Measurements from ENCODE around the gene METRNL.

- peak; percentile 60 for TF ChIP-seq CTCF (conservative IDR thresholded peaks at IDR 0.05; ENCODE audit: low read length)
- no peak for TF ChIP-seq EZH2phosphoT487 (IDR thresholded peaks at IDR 0.05; ENCODE audit: borderline replicate concordance, low read depth, low read length)
Measured at GRCh38 chr17:83076938-83077337, 2.5 kb upstream of the METRNL start.

Data from OCI-LY7 (cell line).